DOHH2 (cell line): Measurements from ENCODE around the gene CYYR1.

Experiments
- H3F3A ChIP-seq: fragments of 200-600 bp; sonication (generic), shearing (Covaris generic); 2 replicates; pipeline ENCODE4 v1.6.0; 2016; ENCODE audit warnings: antibody characterized with exemption, mild to moderate bottlenecking; ENCODE audit not compliant: control insufficient read depth, insufficient read depth
- H3K27ac ChIP-seq: fragments of 200-600 bp; sonication (generic); 2 replicates; pipeline ENCODE4 v1.5.1; 2014; ENCODE audit warnings: low read depth, mild to moderate bottlenecking, low read length, moderate library complexity
- H3K27me3 ChIP-seq: fragments of 200-600 bp; sonication (generic); 2 replicates; pipeline ENCODE4 v1.6.1; 2014; ENCODE audit warnings: mild to moderate bottlenecking, low read length, mixed read lengths; ENCODE audit not compliant: control insufficient read depth
- H3K36me3 ChIP-seq: fragments of 200-600 bp; sonication (generic); 2 replicates; pipeline ENCODE4 v1.6.1; 2014; ENCODE audit warnings: mild to moderate bottlenecking, low read length, moderate library complexity, mixed read lengths; ENCODE audit not compliant: control insufficient read depth
- H3K4me1 ChIP-seq: fragments of 200-600 bp; sonication (generic); 2 replicates; pipeline ENCODE4 v1.6.1; 2014; ENCODE audit warnings: mild to moderate bottlenecking, low read length, mixed read lengths; ENCODE audit not compliant: control insufficient read depth
- H3K4me2 ChIP-seq: fragments of 200-600 bp; sonication (generic); 2 replicates; pipeline ENCODE4 v1.6.0; 2014; ENCODE audit warnings: mild to moderate bottlenecking, low read length, moderate library complexity
- H3K4me3 ChIP-seq: fragments of 200-600 bp; sonication (generic); 2 replicates; pipeline ENCODE4 v1.5.1; 2014; ENCODE audit warnings: mild to moderate bottlenecking, low read length, mixed read lengths
- H3K79me2 ChIP-seq: fragments of 200-600 bp; sonication (generic); 2 replicates; pipeline ENCODE4 v1.6.1; 2014; ENCODE audit warnings: mild to moderate bottlenecking, low read length, mixed read lengths; ENCODE audit not compliant: control insufficient read depth
- H3K9me2 ChIP-seq: fragments of 200-600 bp; sonication (generic); replicated peaks from 2 replicates; pipeline ENCODE4 v1.6.1; 2014; ENCODE audit warnings: mild to moderate bottlenecking, low read length, mixed read lengths; ENCODE audit not compliant: control insufficient read depth
- H3K9me3 ChIP-seq: fragments of 200-600 bp; sonication (generic); 2 replicates; pipeline ENCODE4 v1.6.1; 2014; ENCODE audit warnings: antibody characterized with exemption, low read length, mixed read lengths; ENCODE audit not compliant: control insufficient read depth, insufficient read depth
- H4K20me1 ChIP-seq: fragments of 200-600 bp; sonication (generic); 2 replicates; pipeline ENCODE4 v1.6.0; 2014; ENCODE audit warnings: low read depth, mild to moderate bottlenecking, antibody characterized with exemption, low read length, moderate library complexity; ENCODE audit not compliant: control insufficient read depth, insufficient read depth
- EZH2phosphoT487 ChIP-seq: fragments of 200-600 bp; sonication (generic); IDR thresholded peaks from 2 replicates; pipeline ENCODE4 v1.6.1; 2017; ENCODE audit warnings: borderline replicate concordance, mild to moderate bottlenecking, antibody characterized with exemption, low read length, moderate library complexity, mixed read lengths
- TF ChIP-seq, protein P1 (sequence below): fragments of 200-600 bp; sonication (generic); IDR thresholded peaks from one replicate; pipeline ENCODE4 v1.5.1; 2014; ENCODE audit warnings: antibody characterized with exemption, mild to moderate bottlenecking, low read depth, low read length; ENCODE audit not compliant: poor library complexity, severe bottlenecking

The CYYR1 gene

DNA sequence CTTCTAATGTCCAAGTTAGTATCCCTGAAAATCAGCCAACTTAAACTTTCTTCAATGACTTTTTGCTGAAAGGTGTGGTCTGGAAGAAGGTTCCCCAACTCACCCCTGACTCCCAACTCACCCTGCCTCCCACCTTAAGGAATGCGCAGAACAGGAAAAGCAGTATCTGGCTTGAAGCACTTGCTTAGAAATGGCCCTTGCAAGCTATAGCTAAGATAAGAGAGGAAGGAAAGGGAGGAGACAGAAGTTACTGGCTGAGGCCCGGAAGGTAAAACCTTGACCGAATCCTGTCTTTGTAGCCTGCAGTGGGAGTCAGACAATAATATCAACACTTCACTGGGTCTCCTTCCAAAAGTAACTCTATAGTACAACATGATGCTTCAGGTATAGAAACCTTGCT, 2.9 kb downstream of the CYYR1 start:
- H3F3A ChIP-seq = no peaks in the 10 kb centered on the region
- H3K4me3 ChIP-seq = no peak overlapping the region
- H3K27ac ChIP-seq = no peak overlapping the region
- no peak for TF ChIP-seq EZH2phosphoT487
- TF ChIP-seq, protein P1, sequence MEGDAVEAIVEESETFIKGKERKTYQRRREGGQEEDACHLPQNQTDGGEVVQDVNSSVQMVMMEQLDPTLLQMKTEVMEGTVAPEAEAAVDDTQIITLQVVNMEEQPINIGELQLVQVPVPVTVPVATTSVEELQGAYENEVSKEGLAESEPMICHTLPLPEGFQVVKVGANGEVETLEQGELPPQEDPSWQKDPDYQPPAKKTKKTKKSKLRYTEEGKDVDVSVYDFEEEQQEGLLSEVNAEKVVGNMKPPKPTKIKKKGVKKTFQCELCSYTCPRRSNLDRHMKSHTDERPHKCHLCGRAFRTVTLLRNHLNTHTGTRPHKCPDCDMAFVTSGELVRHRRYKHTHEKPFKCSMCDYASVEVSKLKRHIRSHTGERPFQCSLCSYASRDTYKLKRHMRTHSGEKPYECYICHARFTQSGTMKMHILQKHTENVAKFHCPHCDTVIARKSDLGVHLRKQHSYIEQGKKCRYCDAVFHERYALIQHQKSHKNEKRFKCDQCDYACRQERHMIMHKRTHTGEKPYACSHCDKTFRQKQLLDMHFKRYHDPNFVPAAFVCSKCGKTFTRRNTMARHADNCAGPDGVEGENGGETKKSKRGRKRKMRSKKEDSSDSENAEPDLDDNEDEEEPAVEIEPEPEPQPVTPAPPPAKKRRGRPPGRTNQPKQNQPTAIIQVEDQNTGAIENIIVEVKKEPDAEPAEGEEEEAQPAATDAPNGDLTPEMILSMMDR = no peak
- no peaks in the 10 kb centered on the region for H3K36me3 ChIP-seq
- no peak overlapping the region for H3K4me2 ChIP-seq
- no peaks in the 10 kb centered on the region for H4K20me1 ChIP-seq
- H3K27me3 ChIP-seq = no peaks in the 10 kb centered on the region
- no peaks in the 10 kb centered on the region for H3K4me1 ChIP-seq
- no peaks in the 10 kb centered on the region for H3K9me2 ChIP-seq
- H3K79me2 ChIP-seq = no peaks in the 10 kb centered on the region
- H3K9me3 ChIP-seq = no peaks in the 10 kb centered on the region; the same call in 1 of the 2 replicates

DNA sequence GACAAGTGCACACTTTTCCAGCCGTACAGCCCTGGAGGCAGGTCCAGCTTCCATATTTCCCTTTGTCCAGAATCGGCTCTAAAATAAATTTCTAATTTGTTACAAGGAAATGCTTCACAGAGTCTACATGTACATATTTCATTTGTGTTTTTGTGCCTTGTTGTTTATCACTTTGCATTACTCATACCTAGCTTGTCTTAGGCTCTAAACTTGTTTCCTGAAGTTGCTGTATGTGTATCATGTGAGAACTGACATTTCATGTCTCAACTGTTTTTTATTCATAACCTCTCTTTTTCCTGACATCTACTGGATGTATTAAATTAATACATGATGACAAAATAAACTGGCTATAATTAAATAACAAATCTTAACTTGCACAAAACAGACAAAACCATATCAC, 7.5 kb downstream of the CYYR1 start:
- H3K9me2 ChIP-seq = no peaks in the 10 kb centered on the region
- H3K9me3 ChIP-seq = no peaks in the 10 kb centered on the region
- no peaks in the 10 kb centered on the region for H3K79me2 ChIP-seq
- H3F3A ChIP-seq = no peaks in the 10 kb centered on the region
- H3K4me3 ChIP-seq = no peak overlapping the region
- H4K20me1 ChIP-seq = no peaks in the 10 kb centered on the region
- no peaks in the 10 kb centered on the region for H3K27me3 ChIP-seq
- no peaks in the 10 kb centered on the region for H3K4me1 ChIP-seq
- H3K27ac ChIP-seq = no peak overlapping the region
- no peak for TF ChIP-seq EZH2phosphoT487
- TF ChIP-seq, protein P1 = no peak
- H3K36me3 ChIP-seq = no peaks in the 10 kb centered on the region
- H3K4me2 ChIP-seq = no peak overlapping the region

DNA sequence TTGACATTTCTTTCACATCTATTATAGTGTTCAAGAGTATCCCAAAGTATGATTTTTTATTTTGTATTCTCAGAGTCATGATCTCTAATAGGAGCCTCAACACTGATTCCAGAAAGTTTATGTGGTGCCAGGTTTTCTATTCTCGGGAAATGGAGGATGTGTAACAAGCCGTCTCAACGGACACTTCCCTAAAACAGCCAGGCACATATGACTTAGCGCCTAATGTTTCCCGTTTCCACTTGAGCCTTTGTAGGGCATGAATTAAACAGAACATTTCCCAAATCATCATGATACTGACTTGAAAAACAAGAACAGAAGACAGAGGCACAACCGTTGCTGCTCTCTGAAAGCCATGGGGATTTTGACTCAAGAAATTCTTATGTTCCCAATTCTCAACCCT, 8.0 kb downstream of the CYYR1 start:
- H3K4me3 ChIP-seq = no peak overlapping the region
- no peak overlapping the region for H3K4me2 ChIP-seq
- H3K9me3 ChIP-seq = no peaks in the 10 kb centered on the region

More for the DNA sequence above, 8.0 kb downstream of the CYYR1 start:
- H3K36me3 ChIP-seq = no peaks in the 10 kb centered on the region
- H3F3A ChIP-seq = no peaks in the 10 kb centered on the region
- H3K9me2 ChIP-seq = no peaks in the 10 kb centered on the region
- no peak overlapping the region for H3K27ac ChIP-seq
- no peaks in the 10 kb centered on the region for H4K20me1 ChIP-seq
- no peaks in the 10 kb centered on the region for H3K27me3 ChIP-seq
- TF ChIP-seq, protein P1 = no peak
- no peak for TF ChIP-seq EZH2phosphoT487
- H3K79me2 ChIP-seq = no peaks in the 10 kb centered on the region
- H3K4me1 ChIP-seq = no peaks in the 10 kb centered on the region
